IMR-90 (cell line): ENCODE data around the gene AFG1L. TPM values are rescaled to one million over a fixed set of nuclear protein-coding genes. Genes with fewer than 3 reads are reported as not detected.

Experiments used
- ATAC-seq: fragments of 200-7000 bp; cut with Tn5 transposase; 2 replicates; pipeline ENCODE4 v1.9.1; 2020; ENCODE audit warnings: low read depth, mild to moderate bottlenecking, moderate library complexity
- BruUV-seq: library from RNA; stranded (reverse); fragments of 400-500 nt; replicated peaks from 2 replicates; lab custom pipeline; 2021; lab: Mats Ljungman, UMichigan
- CTCF ChIA-PET: fragments of 300-600 bp; formaldehyde crosslinking; extraction: SDS; loops from one replicate; lab custom pipeline; 2021; ENCODE audit warnings: antibody characterized with exemption; lab: Yijun Ruan, JAX
- POLR2A ChIA-PET: fragments of 300-600 bp; sonication (Branson Sonifier 250); formaldehyde crosslinking; loops from one replicate; lab custom pipeline; 2022; ENCODE audit warnings: antibody characterized with exemption; ENCODE audit not compliant: unreplicated experiment; lab: Charles Lee
- DNase-seq: peaks from one replicate; pipeline ENCODE4 v3.0.0; 2013
- H2AFZ ChIP-seq: replicated peaks from 2 replicates; pipeline ENCODE3; 2013; ENCODE audit warnings: low read length, mild to moderate bottlenecking; ENCODE audit not compliant: poor library complexity
- H2AK5ac ChIP-seq: 2 replicates; pipeline ENCODE4 v1.6.1; 2013; ENCODE audit warnings: low read depth, low read length, inconsistent platforms
- H2AK9ac ChIP-seq: replicated peaks from 2 replicates; pipeline ENCODE3; 2013; ENCODE audit warnings: mild to moderate bottlenecking, low read depth, low read length, moderate library complexity; ENCODE audit not compliant: poor library complexity
- H2BK120ac ChIP-seq: 2 replicates; pipeline ENCODE4 v1.6.1; 2013; ENCODE audit warnings: low read depth, low read length, inconsistent platforms
- H2BK15ac ChIP-seq: 3 replicates; pipeline ENCODE4 v1.6.1; 2013; ENCODE audit warnings: low read depth, low read length, inconsistent platforms
- H2BK20ac ChIP-seq: 2 replicates; pipeline ENCODE4 v1.6.1; 2013; ENCODE audit warnings: low read depth, mild to moderate bottlenecking, inconsistent platforms, low read length, moderate library complexity
- H2BK5ac ChIP-seq: 2 replicates; pipeline ENCODE4 v1.6.1; 2013; ENCODE audit warnings: mild to moderate bottlenecking, low read depth, low read length, inconsistent platforms; ENCODE audit not compliant: poor library complexity, severe bottlenecking
- H3K14ac ChIP-seq: replicated peaks from 2 replicates; pipeline ENCODE4 v1.6.1; 2013; ENCODE audit warnings: low read depth, low read length, inconsistent platforms
- H3K18ac ChIP-seq: 2 replicates; pipeline ENCODE4 v1.6.1; 2013; ENCODE audit warnings: low read depth, low read length, control low read depth
- H3K23ac ChIP-seq: 2 replicates; pipeline ENCODE4 v1.6.1; 2013; ENCODE audit warnings: low read depth, low read length, inconsistent platforms
- H3K27ac ChIP-seq: 2 replicates; pipeline ENCODE4 v1.5.1; 2013; ENCODE audit warnings: mild to moderate bottlenecking, control low read depth, low read length; ENCODE audit not compliant: insufficient read depth
- H3K27me3 ChIP-seq: 2 replicates; pipeline ENCODE4 v1.6.1; 2013; ENCODE audit warnings: low read length; ENCODE audit not compliant: control insufficient read depth, insufficient read depth
- H3K36me3 ChIP-seq: 2 replicates; pipeline ENCODE4 v1.6.1; 2013; ENCODE audit warnings: low read length, mixed read lengths; ENCODE audit not compliant: control insufficient read depth, insufficient read depth
- H3K4ac ChIP-seq: 2 replicates; pipeline ENCODE4 v1.6.1; 2013; ENCODE audit warnings: low read depth, low read length, inconsistent platforms
- H3K4me1 ChIP-seq: 2 replicates; pipeline ENCODE4 v1.6.1; 2013; ENCODE audit warnings: low read length, mixed read lengths; ENCODE audit not compliant: control insufficient read depth, insufficient read depth
- H3K4me2 ChIP-seq: 2 replicates; pipeline ENCODE4 v1.6.1; 2013; ENCODE audit warnings: low read depth, mild to moderate bottlenecking, control low read depth, low read length, moderate library complexity
- H3K4me3 ChIP-seq: 2 replicates; pipeline ENCODE4 v1.5.1; 2013; ENCODE audit warnings: low read depth, mild to moderate bottlenecking, control low read depth, low read length, moderate library complexity; ENCODE audit not compliant: insufficient read depth
- H3K56ac ChIP-seq: 2 replicates; pipeline ENCODE4 v1.6.1; 2013; ENCODE audit warnings: low read length, inconsistent platforms; ENCODE audit not compliant: insufficient read depth; ENCODE audit errors: extremely low read depth
- H3K79me1 ChIP-seq, 2 experiments: 2 replicates each; pipeline ENCODE4 v1.6.1; 2013; ENCODE audit warnings: low read length in 2 of 2, inconsistent platforms in 1 of 2, low read depth in 1 of 2
- H3K9ac ChIP-seq: 2 replicates; pipeline ENCODE4 v1.6.1; 2013; ENCODE audit warnings: low read depth, low read length, control low read depth
- H3K9me1 ChIP-seq: 2 replicates; pipeline ENCODE4 v1.6.1; 2013; ENCODE audit warnings: low read length, inconsistent platforms; ENCODE audit not compliant: insufficient read depth
- H3K9me3 ChIP-seq: 2 replicates; pipeline ENCODE4 v1.6.1; 2013; ENCODE audit warnings: low read length; ENCODE audit not compliant: control insufficient read depth, insufficient read depth
- H4K20me1 ChIP-seq: 2 replicates; pipeline ENCODE4 v1.6.1; 2013; ENCODE audit warnings: low read length, inconsistent platforms; ENCODE audit not compliant: insufficient read depth
- H4K5ac ChIP-seq: 2 replicates; pipeline ENCODE4 v1.6.1; 2013; ENCODE audit warnings: mild to moderate bottlenecking, low read depth, low read length, control low read depth
- H4K8ac ChIP-seq, 2 experiments: 2 replicates each; pipeline ENCODE4 v1.6.1; 2013; ENCODE audit warnings: low read depth in 2 of 2, low read length in 2 of 2, control low read depth in 1 of 2, inconsistent platforms in 1 of 2
- H4K91ac ChIP-seq: 2 replicates; pipeline ENCODE4 v1.6.1; 2013; ENCODE audit warnings: low read depth, low read length, inconsistent platforms; ENCODE audit not compliant: insufficient read depth
- BHLHE40 ChIP-seq: fragments of 150-350 bp; IDR thresholded peaks from 2 replicates; pipeline ENCODE4 v1.6.1; 2016; ENCODE audit warnings: mild to moderate bottlenecking, low read depth, low read length
- CEBPB ChIP-seq: IDR thresholded peaks from 2 replicates; pipeline ENCODE4 v1.6.1; 2012; ENCODE audit warnings: low read depth, low read length, improper control_type of control experiment
- CHD1 ChIP-seq: IDR thresholded peaks from 2 replicates; pipeline ENCODE4 v1.6.1; 2012; ENCODE audit warnings: low read depth, low read length, improper control_type of control experiment
- FOS ChIP-seq: fragments of 150-350 bp; IDR thresholded peaks from 2 replicates; pipeline ENCODE4 v1.6.1; 2016; ENCODE audit warnings: low read depth, low read length
- MAFK ChIP-seq: IDR thresholded peaks from 2 replicates; pipeline ENCODE4 v1.6.1; 2012; ENCODE audit warnings: low read depth, low read length, improper control_type of control experiment
- MAZ ChIP-seq: IDR thresholded peaks from 2 replicates; pipeline ENCODE4 v1.6.1; 2012; ENCODE audit warnings: low read depth, mild to moderate bottlenecking, low read length, improper control_type of control experiment, moderate library complexity, borderline replicate concordance
- MXI1 ChIP-seq: IDR thresholded peaks from 2 replicates; pipeline ENCODE4 v1.6.1; 2012; ENCODE audit warnings: low read depth, mild to moderate bottlenecking, low read length, moderate library complexity, borderline replicate concordance
- NFE2L2 ChIP-seq: fragments of 150-350 bp; IDR thresholded peaks from 2 replicates; pipeline ENCODE4 v1.6.1; 2016; ENCODE audit warnings: low read depth, mild to moderate bottlenecking, low read length
- POLR2A ChIP-seq: IDR thresholded peaks from 2 replicates; pipeline ENCODE4 v1.6.1; 2012; ENCODE audit warnings: mild to moderate bottlenecking, low read depth, low read length
- RAD21 ChIP-seq: IDR thresholded peaks from 2 replicates; pipeline ENCODE4 v1.6.1; 2012; ENCODE audit warnings: low read length, improper control_type of control experiment
- RCOR1 ChIP-seq: IDR thresholded peaks from 2 replicates; pipeline ENCODE4 v1.6.1; 2012; ENCODE audit warnings: mild to moderate bottlenecking, low read length, improper control_type of control experiment; ENCODE audit not compliant: insufficient replicate concordance
- RFX5 ChIP-seq: IDR thresholded peaks from 2 replicates; pipeline ENCODE4 v1.8.0; 2012; ENCODE audit warnings: low read depth, mild to moderate bottlenecking, low read length, moderate library complexity
- SMC3 ChIP-seq: fragments of 150-350 bp; IDR thresholded peaks from 2 replicates; pipeline ENCODE4 v1.6.1; 2016; ENCODE audit warnings: low read depth, mild to moderate bottlenecking, antibody characterized with exemption, low read length, moderate library complexity
- WGBS, 2 experiments: methylation state at CpG; one replicate each; pipeline versions ENCODE4 v1.1.5 to v1.1.7; 2013; ENCODE audit warnings: missing lambda C conversion rate in 2 of 2; ENCODE audit not compliant: insufficient read length in 1 of 2; ENCODE audit errors: extremely low coverage in 2 of 2; 5-methylcytosine and 5-hydroxymethylcytosine counted together
- dilution Hi-C: fragments of 300-500 bp; cut with HindIII; formaldehyde crosslinking; loops from one replicate; pipeline ENCODE4 v1.14.3; 2018; ENCODE audit warnings: low sequenced_read_pairs; ENCODE audit not compliant: unreplicated experiment
- in situ Hi-C: fragments of 300-500 bp; cut with MboI; formaldehyde crosslinking; loops from 3 replicates; pipeline ENCODE4 v1.14.3; 2019; ENCODE audit warnings: low sequenced_read_pairs, inconsistent platforms, mixed read lengths
- intact Hi-C: fragments of 100-400 bp; cut with micrococcal nuclease; formaldehyde crosslinking; loops from 2 replicates; pipeline ENCODE4 v1.10.0; 2022
- polyA plus RNA-seq, 3 experiments: library from polyadenylated mRNA; depleted of rRNA; stranded (reverse); fragments of >200 nt; gene quantifications; 2 replicates each; pipeline ENCODE4 v1.2.3, GENCODE V29; 2012; ENCODE audit warnings: low replicate concordance in 1 of 3
- total RNA-seq: library from RNA; depleted of rRNA; stranded (reverse); fragments of >200 nt; gene quantifications from 2 replicates; pipeline ENCODE4 v1.2.3, GENCODE V29; 2012
- TF ChIP-seq, protein P1 (sequence below): fragments of 150-350 bp; IDR thresholded peaks from 2 replicates; pipeline ENCODE4 v1.6.1; 2017; ENCODE audit warnings: mild to moderate bottlenecking, antibody characterized with exemption, low read length, low read depth
- TF ChIP-seq, protein P2 (sequence below): conservative IDR thresholded peaks from 2 replicates; pipeline ENCODE4 v1.5.1; 2012; ENCODE audit warnings: mild to moderate bottlenecking, low read depth, low read length, improper control_type of control experiment
- TF ChIP-seq, protein P3 (sequence below): fragments of 150-350 bp; IDR thresholded peaks from 2 replicates; pipeline ENCODE4 v1.6.1; 2016; ENCODE audit warnings: low read depth, mild to moderate bottlenecking, low read length, moderate library complexity, borderline replicate concordance

The AFG1L gene
- total and polyA plus RNA-seq, 2 of the 4 experiments (the other 2 are of a cell fraction) = 1.0 to 2.0 TPM

DNA sequence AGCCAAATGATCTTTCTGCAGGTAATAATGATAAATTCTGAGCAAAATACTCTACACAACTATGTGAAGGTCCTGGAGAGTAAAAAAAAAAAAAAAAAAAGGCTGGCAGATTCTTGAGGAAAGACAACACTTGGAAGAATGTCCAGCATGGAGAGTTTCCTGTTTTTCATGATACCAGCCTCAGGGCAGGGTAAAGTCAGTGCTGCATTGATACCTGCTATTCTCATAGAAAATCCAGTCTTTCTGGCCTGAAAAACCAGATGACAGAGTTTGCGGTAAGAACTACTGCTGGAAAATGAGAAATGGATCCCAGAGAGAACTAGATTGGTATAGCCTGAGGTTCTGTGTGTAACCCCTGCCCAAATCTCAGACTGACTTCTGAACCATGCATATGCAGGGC is 89.1 kb downstream of the AFG1L start:
- Histone ChIP-seq H3K36me3 (no peaks in the 10 kb centered on the region), H4K20me1 (no peaks in the 10 kb centered on the region), H3K18ac (no peak overlapping the region), H2BK5ac (no peak overlapping the region), H3K4me1 (no peaks in the 10 kb centered on the region), H3K4me2 (no peak overlapping the region), H3K79me1 (no peaks in the 10 kb centered on the region), H3K14ac (no peak overlapping the region), H3K56ac (no peak overlapping the region), H3K9me1 (no peaks in the 10 kb centered on the region), H3K9ac (no peak overlapping the region), H2AK9ac (no peak overlapping the region), H3K9me3 (no peaks in the 10 kb centered on the region), H2AFZ (no peak overlapping the region), H2BK20ac (no peak overlapping the region), H3K27ac (no peak overlapping the region), H3K27me3 (no peaks in the 10 kb centered on the region), H4K8ac (no peak overlapping the region), H2BK120ac (no peak overlapping the region), H3K23ac (no peak overlapping the region), H3K4ac (no peak overlapping the region), H3K4me3 (no peak overlapping the region), H2BK15ac (no peak overlapping the region), H4K5ac (no peak overlapping the region), H4K91ac (no peak overlapping the region), H2AK5ac (no peak overlapping the region)
- ATAC-seq = no peak
- in situ Hi-C loops (no loop called here), dilution Hi-C loops (no loop called here), intact Hi-C loops (no loop called here)
- no CpG with 5 or more reads among the region's 1 CpG for WGBS, 2 experiments
- TF ChIP-seq POLR2A (no peak), MAZ (no peak), CHD1 (no peak), FOS (no peak), RAD21 (no peak), SMC3 (no peak), MXI1 (no peak), RCOR1 (no peak), RFX5 (no peak), NFE2L2 (no peak), MAFK (no peak), BHLHE40 (no peak), CEBPB (no peak)
- TF ChIP-seq, protein P1, sequence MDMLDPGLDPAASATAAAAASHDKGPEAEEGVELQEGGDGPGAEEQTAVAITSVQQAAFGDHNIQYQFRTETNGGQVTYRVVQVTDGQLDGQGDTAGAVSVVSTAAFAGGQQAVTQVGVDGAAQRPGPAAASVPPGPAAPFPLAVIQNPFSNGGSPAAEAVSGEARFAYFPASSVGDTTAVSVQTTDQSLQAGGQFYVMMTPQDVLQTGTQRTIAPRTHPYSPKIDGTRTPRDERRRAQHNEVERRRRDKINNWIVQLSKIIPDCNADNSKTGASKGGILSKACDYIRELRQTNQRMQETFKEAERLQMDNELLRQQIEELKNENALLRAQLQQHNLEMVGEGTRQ = no peak
- TF ChIP-seq, protein P2, sequence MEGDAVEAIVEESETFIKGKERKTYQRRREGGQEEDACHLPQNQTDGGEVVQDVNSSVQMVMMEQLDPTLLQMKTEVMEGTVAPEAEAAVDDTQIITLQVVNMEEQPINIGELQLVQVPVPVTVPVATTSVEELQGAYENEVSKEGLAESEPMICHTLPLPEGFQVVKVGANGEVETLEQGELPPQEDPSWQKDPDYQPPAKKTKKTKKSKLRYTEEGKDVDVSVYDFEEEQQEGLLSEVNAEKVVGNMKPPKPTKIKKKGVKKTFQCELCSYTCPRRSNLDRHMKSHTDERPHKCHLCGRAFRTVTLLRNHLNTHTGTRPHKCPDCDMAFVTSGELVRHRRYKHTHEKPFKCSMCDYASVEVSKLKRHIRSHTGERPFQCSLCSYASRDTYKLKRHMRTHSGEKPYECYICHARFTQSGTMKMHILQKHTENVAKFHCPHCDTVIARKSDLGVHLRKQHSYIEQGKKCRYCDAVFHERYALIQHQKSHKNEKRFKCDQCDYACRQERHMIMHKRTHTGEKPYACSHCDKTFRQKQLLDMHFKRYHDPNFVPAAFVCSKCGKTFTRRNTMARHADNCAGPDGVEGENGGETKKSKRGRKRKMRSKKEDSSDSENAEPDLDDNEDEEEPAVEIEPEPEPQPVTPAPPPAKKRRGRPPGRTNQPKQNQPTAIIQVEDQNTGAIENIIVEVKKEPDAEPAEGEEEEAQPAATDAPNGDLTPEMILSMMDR = no peak
- TF ChIP-seq, protein P3, sequence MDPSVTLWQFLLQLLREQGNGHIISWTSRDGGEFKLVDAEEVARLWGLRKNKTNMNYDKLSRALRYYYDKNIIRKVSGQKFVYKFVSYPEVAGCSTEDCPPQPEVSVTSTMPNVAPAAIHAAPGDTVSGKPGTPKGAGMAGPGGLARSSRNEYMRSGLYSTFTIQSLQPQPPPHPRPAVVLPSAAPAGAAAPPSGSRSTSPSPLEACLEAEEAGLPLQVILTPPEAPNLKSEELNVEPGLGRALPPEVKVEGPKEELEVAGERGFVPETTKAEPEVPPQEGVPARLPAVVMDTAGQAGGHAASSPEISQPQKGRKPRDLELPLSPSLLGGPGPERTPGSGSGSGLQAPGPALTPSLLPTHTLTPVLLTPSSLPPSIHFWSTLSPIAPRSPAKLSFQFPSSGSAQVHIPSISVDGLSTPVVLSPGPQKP = no peak
- POLR2A ChIA-PET = no interaction called here
- DNase-seq = no peak
- CTCF ChIA-PET = no interaction called here
- BruUV-seq = no TSS peak
